ENCODE results near the gene OTUB2.

- TF ChIP-seq CTCF (conservative IDR thresholded peaks at IDR 0.05) = no peak
- no peak for TF ChIP-seq EZH2 (IDR thresholded peaks at IDR 0.05; ENCODE audit: low read depth)
Observed at GRCh38 chr14:94040796-94041195, 14.7 kb downstream of the OTUB2 start.
